ENCODE results near the gene NR3C1. TPM values are rescaled to one million over a fixed set of nuclear protein-coding genes. Genes with fewer than 3 reads are reported as not detected.

The NR3C1 gene
- total and polyA plus RNA-seq, 2 donors (not counting 1 experiment from before 2014, with no cell fraction given): 17.6 to 218 TPM

GRCh38 chr5:143238620-143239019 is 164.9 kb downstream of the NR3C1 start:
- no peaks in the 10 kb centered on the region for H3K9me3 Mint-ChIP-seq (ENCODE audit: insufficient read depth)
- TF ChIP-seq EZH2 (IDR thresholded peaks at IDR 0.05; ENCODE audit: borderline replicate concordance, insufficient read depth, low read depth, low read length, poor library complexity, severe bottlenecking) (no peak), CTCF (IDR thresholded peaks at IDR 0.05) (no peak)
- WGBS (ENCODE audit: insufficient coverage): 100% methylated on average over 1 of the region's 2 CpGs
- Histone ChIP-seq H3K4me2 (replicated peaks; ENCODE audit: low read depth, low read length, poor library complexity, severe bottlenecking) (no peak overlapping the region), H3K9me3 (ENCODE audit: control extremely low read depth in 1 of 3, control insufficient read depth in 2 of 3, insufficient read depth in 1 of 3, low read length in 2 of 3) (no peaks in the 10 kb centered on the region), H3K27ac (ENCODE audit: low read length in 2 of 2) (no peak overlapping the region), H4K20me1 (ENCODE audit: control insufficient read depth, insufficient read depth, low read length, poor library complexity, severe bottlenecking) (no peaks in the 10 kb centered on the region), H3K27me3 (replicated peaks in 1 of 4; ENCODE audit: control extremely low read depth in 1 of 4, control insufficient read depth in 3 of 4, insufficient read depth in 4 of 4, low read length in 3 of 4) (no peaks in the 10 kb centered on the region), H3K9ac (ENCODE audit: low read length) (no peak overlapping the region), H3K36me3 (replicated peaks in 1 of 2; ENCODE audit: control extremely low read depth in 1 of 2, control insufficient read depth in 1 of 2, extremely low read depth in 1 of 2, insufficient read depth in 2 of 2, low read length in 1 of 2) (no peaks in the 10 kb centered on the region), H3K79me2 (ENCODE audit: control insufficient read depth, insufficient read depth, low read length) (no peaks in the 10 kb centered on the region), H2AFZ (ENCODE audit: insufficient read depth, low read depth, low read length, poor library complexity, severe bottlenecking) (no peak overlapping the region), H3K4me3 (ENCODE audit: control extremely low read depth in 1 of 5, extremely low read depth in 1 of 5, insufficient read depth in 1 of 5, low read depth in 2 of 5, low read length in 4 of 5) (no peak overlapping the region), H3K4me1 (ENCODE audit: control insufficient read depth in 2 of 2, insufficient read depth in 2 of 2, low read length in 2 of 2) (no peaks in the 10 kb centered on the region)
- CTCF ChIA-PET: interaction anchor here (1.0 kb wide), 1 partner anchor 12 kb away, joined by 3 read pairs; no protein-coding TSS in a partner anchor
- POLR2A ChIA-PET: no interaction called here
- intact Hi-C loops (cut with micrococcal nuclease): no loop called here
- H3K4me3 Mint-ChIP-seq: no peak overlapping the region
- no peak for DNase-seq
- no peaks in the 10 kb centered on the region for H3K27me3 Mint-ChIP-seq
- ATAC-seq (ENCODE audit: low read depth): no peak
- H3K4me1 Mint-ChIP-seq: no peaks in the 10 kb centered on the region
- H3K27ac Mint-ChIP-seq: no peak overlapping the region

- TF ChIP-seq EZH2 (IDR thresholded peaks at IDR 0.05; ENCODE audit: borderline replicate concordance, insufficient read depth, low read depth, low read length, poor library complexity, severe bottlenecking) (no peak), CTCF (IDR thresholded peaks at IDR 0.05) (no peak)
- WGBS (ENCODE audit: insufficient coverage): 90% methylated on average over 4 of the region's 10 CpGs
- H3K4me3 ChIP-seq (ENCODE audit: control extremely low read depth in 1 of 5, extremely low read depth in 1 of 5, insufficient read depth in 1 of 5, low read depth in 2 of 5, low read length in 4 of 5): no peak overlapping the region
- no peak overlapping the region for H3K9ac ChIP-seq (ENCODE audit: low read length)
- Mint-ChIP-seq H3K27me3 (no peaks in the 10 kb centered on the region), H3K9me3 (ENCODE audit: insufficient read depth) (no peaks in the 10 kb centered on the region), H3K27ac (no peak overlapping the region), H3K4me1 (no peaks in the 10 kb centered on the region), H3K4me3 (no peak overlapping the region)
- no peaks in the 10 kb centered on the region for H3K4me1 ChIP-seq (ENCODE audit: control insufficient read depth in 2 of 2, insufficient read depth in 2 of 2, low read length in 2 of 2)
- H3K4me2 ChIP-seq (replicated peaks; ENCODE audit: low read depth, low read length, poor library complexity, severe bottlenecking): no peak overlapping the region
- CTCF ChIA-PET: no interaction called here
- no peaks in the 10 kb centered on the region for H4K20me1 ChIP-seq (ENCODE audit: control insufficient read depth, insufficient read depth, low read length, poor library complexity, severe bottlenecking)
- POLR2A ChIA-PET: no interaction called here
- ATAC-seq (ENCODE audit: low read depth): no peak
- H3K27ac ChIP-seq (ENCODE audit: low read length in 2 of 2): no peak overlapping the region
- no peak overlapping the region for H2AFZ ChIP-seq (ENCODE audit: insufficient read depth, low read depth, low read length, poor library complexity, severe bottlenecking)
- no peak for DNase-seq
- intact Hi-C loops (cut with micrococcal nuclease): no loop called here
- no peaks in the 10 kb centered on the region for H3K79me2 ChIP-seq (ENCODE audit: control insufficient read depth, insufficient read depth, low read length)
- no peaks in the 10 kb centered on the region for H3K9me3 ChIP-seq (ENCODE audit: control extremely low read depth in 1 of 3, control insufficient read depth in 2 of 3, insufficient read depth in 1 of 3, low read length in 2 of 3)
- H3K27me3 ChIP-seq (replicated peaks in 1 of 4; ENCODE audit: control extremely low read depth in 1 of 4, control insufficient read depth in 3 of 4, insufficient read depth in 4 of 4, low read length in 3 of 4): no peaks in the 10 kb centered on the region
- H3K36me3 ChIP-seq (replicated peaks in 1 of 2; ENCODE audit: control extremely low read depth in 1 of 2, control insufficient read depth in 1 of 2, extremely low read depth in 1 of 2, insufficient read depth in 2 of 2, low read length in 1 of 2): no peaks in the 10 kb centered on the region
Measured at GRCh38 chr5:143237664-143238063, 165.8 kb downstream of the NR3C1 start.
